Myocyte (in vitro differentiated cells): ENCODE data around the gene KCNQ2. TPM values are rescaled to one million over a fixed set of nuclear protein-coding genes. Genes with fewer than 3 reads are reported as not detected.

Experiments used
- DNase-seq: peaks from one replicate; pipeline ENCODE4 v3.0.0-alpha.2; 2012; ENCODE audit warnings: low read depth
- total RNA-seq: library from RNA; depleted of rRNA; stranded (reverse); fragments of >200 nt; gene quantifications from 2 replicates; pipeline ENCODE4 v1.2.3, GENCODE V29; 2014

Gene KCNQ2
- total RNA-seq, 1 donor from 2014 or later: not detected

DNA sequence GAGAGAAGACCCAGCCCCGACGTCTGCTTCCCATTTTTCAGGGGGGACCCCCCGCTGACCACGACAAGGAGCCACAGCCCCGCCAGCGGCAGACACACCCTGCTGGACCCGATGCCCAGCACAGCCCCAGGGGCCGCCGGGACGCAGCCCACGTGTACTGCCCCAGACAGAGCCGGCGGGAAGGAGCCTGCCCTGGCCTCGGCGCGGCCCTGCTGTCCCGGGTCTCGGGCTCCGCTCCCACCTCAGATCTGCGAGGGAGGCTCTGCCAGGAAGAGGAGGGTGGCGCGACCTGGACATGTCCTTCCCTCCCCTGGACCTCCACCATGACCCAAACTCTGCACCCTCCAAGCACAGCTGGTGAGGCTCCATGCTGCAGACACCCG, 54.7 kb downstream of the KCNQ2 start:
- no peak for DNase-seq

DNA sequence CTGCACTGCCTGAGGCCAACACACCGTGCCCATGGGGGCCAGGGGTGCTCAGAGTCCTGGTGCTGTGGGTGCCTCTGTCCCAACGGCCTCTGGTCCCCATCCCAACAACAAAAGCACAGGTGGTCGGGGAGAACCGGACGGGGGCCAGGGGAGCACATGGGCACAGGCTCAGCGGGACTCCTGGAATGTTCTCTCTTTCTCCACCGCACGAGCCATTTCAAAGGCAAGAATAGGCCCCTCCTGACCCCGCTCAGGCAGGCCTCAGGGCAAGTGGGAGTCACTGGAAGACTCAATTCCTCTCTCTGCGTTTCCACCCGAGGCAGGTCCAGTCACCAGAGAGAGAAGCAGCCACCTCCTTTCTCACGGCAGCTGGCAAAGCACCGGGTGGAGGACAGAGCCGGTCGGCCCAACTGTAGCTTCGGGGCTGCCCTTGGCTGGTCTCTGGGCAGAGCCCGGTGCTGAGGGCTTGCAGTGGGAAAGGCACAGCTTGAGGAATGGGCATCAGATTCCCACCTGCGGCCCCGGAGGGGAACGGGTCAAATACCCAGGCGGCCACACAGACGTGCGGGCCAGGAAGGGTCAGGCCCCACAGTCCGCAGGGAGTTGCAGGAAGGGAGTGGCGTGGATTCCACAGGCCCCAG, 55.2 kb downstream of the KCNQ2 start:
- DNase-seq: peak; percentile 59

GRCh38 chr20:63416631-63417030, 55.8 kb downstream of the KCNQ2 start:
- no peak for DNase-seq

DNA sequence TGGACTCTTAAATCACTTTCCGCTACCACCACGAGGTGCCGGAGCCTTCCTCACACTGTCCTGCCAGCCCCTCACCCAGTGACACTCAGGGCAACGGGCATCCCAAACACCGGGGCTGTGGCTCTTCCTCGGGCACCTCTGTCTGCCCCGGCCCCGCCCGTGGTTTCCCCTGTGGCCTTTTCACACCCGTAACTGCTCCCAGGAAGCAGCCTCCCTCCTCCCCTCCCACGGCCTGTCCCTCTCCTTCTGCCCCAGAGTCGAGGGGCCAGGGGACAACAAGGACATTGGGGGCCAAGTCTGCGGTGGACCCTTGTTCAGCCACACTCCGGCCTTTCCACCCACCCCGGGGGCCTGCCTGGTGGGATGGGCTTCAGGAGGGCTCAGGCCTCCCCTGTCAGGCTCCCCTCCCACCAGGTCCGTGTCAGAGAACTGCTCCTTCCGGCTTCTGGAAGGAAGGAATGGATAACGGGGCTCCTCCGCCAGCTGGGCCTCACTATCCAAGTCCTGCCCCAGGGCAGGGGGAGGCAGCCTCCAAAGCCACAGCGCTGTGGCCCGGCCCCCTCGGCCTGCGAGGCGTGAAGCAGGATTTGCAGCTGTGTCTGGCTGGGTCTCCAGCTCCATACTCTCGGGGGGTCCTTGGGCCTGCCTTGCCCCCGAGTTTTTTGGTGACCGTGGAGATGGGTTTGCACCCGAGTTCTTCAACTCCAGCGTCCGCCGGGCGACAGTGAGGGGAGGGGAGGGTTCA, 56.6 kb downstream of the KCNQ2 start:
- DNase-seq: no peak

DNA sequence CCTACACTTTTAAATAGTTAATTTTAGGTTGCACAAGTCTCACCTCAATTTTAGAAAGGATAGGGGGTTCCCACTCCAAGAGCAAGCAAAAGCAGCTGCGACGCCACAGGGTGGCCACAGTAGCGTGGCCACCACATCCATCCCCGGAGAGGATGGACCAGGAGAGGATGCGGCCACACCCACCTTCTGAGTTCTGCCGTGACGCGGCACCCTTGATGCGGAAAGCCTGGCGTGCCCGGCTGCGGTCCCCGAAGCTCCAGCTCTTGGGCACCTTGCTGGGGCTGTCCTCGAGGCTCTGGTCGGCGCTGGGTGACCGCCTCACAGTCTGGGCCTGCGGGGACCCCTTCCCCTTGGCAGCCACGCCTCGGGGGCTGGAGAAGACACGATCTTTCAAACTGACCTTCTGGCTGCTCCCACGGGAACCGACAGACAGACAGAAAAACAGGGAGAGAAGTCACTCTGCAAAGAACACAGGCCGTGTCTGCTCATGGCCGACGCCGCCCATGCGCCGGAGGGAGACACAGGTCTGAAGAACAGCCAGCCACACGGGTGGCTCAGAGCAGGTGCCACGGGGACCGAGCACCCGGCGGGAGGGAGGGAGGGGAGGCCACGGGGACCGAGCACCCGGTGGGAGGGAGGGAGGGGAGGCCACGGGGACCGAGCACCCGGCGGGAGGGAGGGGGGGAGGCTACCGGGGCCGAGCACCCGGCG, 57.6 kb downstream of the KCNQ2 start:
- DNase-seq: no peak

DNA sequence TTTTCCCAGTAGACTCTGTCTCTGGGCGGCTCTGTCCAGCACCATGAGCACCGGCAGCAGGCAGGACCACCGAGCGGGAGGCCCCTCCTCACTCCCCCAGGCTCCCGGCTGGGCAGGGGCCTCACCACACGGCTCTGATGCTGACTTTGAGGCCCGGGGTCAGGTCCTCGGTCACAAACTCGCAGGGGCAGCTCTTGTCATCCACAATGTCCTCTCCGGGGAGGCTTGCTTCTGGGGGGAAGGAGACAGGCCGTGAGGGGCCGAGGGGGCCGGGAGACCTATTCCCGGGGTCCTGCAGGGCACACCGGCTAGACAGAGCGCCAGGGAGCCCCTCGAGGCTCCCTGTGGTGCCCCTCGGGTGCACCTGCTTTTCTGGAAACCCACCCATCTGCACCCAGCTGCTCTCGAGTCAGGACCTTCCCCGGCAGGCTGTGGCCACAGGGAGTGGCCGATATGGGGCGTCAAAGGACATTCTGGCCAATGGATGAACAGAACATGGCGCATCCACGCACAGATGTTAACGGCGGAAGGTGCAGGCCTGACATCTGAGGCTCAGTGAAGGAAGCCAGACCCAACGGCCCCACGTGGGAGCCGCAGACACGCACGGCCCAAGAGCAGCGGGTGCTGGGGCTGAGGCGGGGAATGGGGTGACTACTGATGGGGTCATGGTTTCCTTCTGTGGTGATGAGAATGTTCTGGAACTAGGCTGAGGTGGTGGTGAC, 58.3 kb downstream of the KCNQ2 start:
- DNase-seq: no peak

DNA sequence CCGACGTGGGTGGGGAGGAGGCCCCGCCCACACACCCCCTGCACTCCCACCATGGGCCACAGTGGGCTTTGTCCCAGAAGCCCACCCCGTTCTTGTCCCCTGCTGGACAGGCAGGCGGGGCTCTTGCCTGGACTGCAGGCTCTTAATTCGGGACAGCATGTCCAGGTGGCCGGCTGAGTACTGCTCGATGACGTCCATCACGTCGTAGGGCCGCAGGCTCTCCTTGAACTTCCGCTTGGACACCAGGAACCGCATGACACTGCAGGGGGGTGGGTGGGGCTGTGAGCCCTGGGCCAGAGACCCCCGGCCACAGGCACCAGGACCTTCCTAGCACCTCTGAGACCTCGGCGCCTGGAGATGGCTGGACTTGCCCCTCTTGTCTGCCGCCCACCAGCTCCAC, 59.1 kb downstream of the KCNQ2 start:
- no peak for DNase-seq

DNA sequence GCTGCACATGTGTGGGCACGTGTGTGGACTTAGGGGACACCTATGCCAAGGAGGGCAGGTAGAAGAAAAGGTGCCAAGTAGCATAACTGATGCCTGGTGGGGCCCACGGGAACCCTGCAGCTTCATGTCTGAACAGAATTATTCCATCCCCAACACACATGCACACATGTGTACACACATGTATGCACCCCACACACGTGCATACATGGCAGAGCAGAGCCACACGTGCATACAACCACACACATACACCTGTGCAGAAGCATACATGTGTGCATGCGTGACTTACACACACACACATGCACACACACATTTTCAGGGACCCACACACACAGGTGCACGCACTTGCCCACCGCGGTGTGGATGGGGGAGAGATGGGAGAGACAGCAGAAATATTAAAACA, 59.6 kb downstream of the KCNQ2 start:
- no peak for DNase-seq

- DNase-seq: no peak
Observed at GRCh38 chr20:63411898-63412631, 60.4 kb downstream of the KCNQ2 start.

GRCh38 chr20:63411151-63411897, 61.1 kb downstream of the KCNQ2 start:
- no peak for DNase-seq

DNA sequence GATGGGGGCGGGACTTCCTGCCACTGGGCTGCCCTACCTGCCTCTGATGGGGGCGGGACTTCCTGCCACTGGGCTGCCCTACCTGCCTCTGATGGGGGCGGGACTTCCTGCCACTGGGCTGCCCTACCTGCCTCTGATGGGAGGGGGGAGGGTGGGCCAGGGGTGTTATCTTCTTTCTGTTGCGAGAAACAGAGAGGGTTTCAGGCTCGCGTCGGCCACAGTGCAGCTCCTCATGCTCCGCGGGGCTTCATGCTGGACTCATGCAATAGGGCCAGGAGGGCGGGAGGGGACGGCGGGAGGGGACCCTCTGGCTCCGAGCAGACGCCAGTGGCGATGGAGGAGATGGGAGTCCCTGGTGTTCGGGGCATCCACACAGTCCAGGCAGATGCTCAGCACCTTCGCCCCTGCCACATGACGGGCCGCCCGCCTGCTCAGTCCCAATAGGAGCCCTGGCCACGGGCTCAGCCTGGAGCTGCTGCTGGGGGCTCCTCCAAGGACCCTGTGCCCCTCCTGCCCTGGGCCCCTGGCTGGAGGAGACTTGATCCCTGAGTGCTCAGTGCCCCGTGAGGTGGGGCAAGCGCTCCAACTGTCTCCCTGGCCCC, 62.5 kb downstream of the KCNQ2 start:
- DNase-seq: no peak

GRCh38 chr20:63409066-63409833, 63.2 kb downstream of the KCNQ2 start:
- no peak for DNase-seq

- DNase-seq: no peak
Observed at GRCh38 chr20:63408684-63409046, 63.8 kb downstream of the KCNQ2 start.

GRCh38 chr20:63407928-63408683, 64.3 kb downstream of the KCNQ2 start:
- DNase-seq: no peak

DNA sequence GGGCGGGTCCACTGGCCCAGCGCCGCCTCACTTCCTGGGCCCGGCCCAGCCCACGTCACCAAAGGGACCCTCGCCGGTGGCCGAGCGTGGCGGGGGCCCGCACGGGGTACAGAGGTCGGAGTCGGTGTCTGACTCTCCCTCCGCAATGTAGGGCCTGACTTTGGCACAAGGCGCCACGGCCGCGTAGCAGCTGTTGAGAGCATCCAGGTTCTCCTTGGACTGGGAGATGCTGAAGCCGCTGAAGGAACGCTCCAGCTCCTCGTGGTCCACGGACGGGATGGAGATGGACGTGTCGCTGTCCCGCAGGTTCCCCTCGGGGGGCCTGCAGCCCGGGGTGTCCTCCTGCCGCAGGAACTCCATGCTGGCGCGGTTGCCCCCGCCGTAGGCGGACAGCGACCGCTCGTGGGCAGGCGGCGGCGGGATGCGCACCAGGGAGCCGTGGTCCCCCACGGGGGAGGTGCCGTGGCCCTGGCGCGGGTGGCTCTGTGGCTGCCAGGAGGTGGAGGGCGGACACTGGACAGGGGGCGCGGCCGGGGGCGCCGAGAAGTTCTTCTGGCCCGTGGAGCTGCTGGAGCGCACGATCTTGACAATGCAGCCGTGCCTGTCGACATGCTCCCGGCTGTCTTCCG, 65.7 kb downstream of the KCNQ2 start:
- no peak for DNase-seq

GRCh38 chr20:63406011-63406410, 66.4 kb downstream of the KCNQ2 start:
- DNase-seq: no peak

DNA sequence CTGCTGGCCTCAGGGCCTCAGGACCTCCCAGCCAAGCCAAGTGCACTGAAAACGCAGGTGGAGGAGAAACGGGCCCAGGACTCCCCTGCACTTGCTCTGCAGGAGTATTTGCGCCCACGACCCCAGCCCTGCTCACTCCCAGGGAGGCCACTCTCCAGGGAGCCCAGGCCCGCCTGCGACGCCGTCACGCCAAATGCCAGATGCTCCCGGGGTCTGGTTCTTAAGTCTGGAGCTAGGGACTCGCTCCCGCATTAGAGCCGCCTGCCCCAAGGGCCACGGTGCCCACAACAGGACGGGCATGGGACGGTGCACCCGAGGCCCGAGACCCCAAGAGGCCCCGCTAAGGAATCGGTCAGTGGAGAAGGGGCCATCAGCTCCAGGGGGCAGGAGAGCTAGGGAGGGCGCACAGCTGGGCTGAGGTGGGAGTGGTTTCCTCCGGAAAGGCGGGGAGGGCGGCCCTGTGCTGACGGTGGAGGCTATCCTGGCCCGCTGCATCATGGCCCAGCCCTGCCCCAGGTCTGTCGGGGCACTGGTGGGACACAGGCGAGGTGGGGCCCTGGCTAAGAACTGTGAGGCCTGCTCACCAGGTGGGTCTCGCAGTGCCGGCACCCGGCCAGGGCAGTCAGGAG, 67.2 kb downstream of the KCNQ2 start:
- DNase-seq: no peak
